H9 (cell line): ENCODE data around the gene SLAIN1. TPM values are rescaled to one million over a fixed set of nuclear protein-coding genes. Genes with fewer than 3 reads are reported as not detected.

Experiments used
- DNase-seq: peaks from one replicate; pipeline ENCODE4 v3.0.0-alpha.2; 2017
- H2AFZ ChIP-seq: one replicate; pipeline ENCODE4 v1.6.1; 2013; ENCODE audit warnings: mild to moderate bottlenecking, low read length, control low read depth, moderate library complexity
- H2AK5ac ChIP-seq: 2 replicates; pipeline ENCODE4 v1.6.1; 2013; ENCODE audit warnings: low read length, control low read depth, mixed read lengths; ENCODE audit not compliant: insufficient read length
- H2BK120ac ChIP-seq: one replicate; pipeline ENCODE4 v1.6.1; 2013; ENCODE audit warnings: low read depth, mild to moderate bottlenecking, low read length, control low read depth, inconsistent platforms; ENCODE audit not compliant: poor library complexity, severe bottlenecking
- H2BK12ac ChIP-seq: 2 replicates; pipeline ENCODE4 v1.6.1; 2013; ENCODE audit warnings: low read length, control low read depth, mixed read lengths, low read depth; ENCODE audit not compliant: insufficient read length
- H2BK15ac ChIP-seq: 2 replicates; pipeline ENCODE4 v1.6.1; 2013; ENCODE audit warnings: low read depth, low read length, control low read depth
- H2BK20ac ChIP-seq: one replicate; pipeline ENCODE4 v1.6.1; 2013; ENCODE audit warnings: low read depth, mild to moderate bottlenecking, low read length, control low read depth, inconsistent platforms; ENCODE audit not compliant: poor library complexity, severe bottlenecking
- H2BK5ac ChIP-seq: 2 replicates; pipeline ENCODE4 v1.6.1; 2013; ENCODE audit warnings: low read length, control low read depth, mixed read lengths; ENCODE audit not compliant: insufficient read length
- H3K14ac ChIP-seq: 2 replicates; pipeline ENCODE4 v1.6.1; 2013; ENCODE audit warnings: low read length, control low read depth; ENCODE audit not compliant: insufficient read depth
- H3K18ac ChIP-seq: 2 replicates; pipeline ENCODE4 v1.6.1; 2013; ENCODE audit warnings: low read depth, mild to moderate bottlenecking, mixed read lengths, low read length, control low read depth; ENCODE audit not compliant: insufficient read length
- H3K23ac ChIP-seq: 2 replicates; pipeline ENCODE4 v1.6.1; 2013; ENCODE audit warnings: low read length, control low read depth, mixed read lengths, low read depth; ENCODE audit not compliant: insufficient read length
- H3K23me2 ChIP-seq: 2 replicates; pipeline ENCODE4 v1.6.1; 2013; ENCODE audit warnings: low read depth, mild to moderate bottlenecking, mixed read lengths, low read length, control low read depth; ENCODE audit not compliant: insufficient read length, poor library complexity, severe bottlenecking
- H3K27ac ChIP-seq: 2 replicates; pipeline ENCODE4 v1.5.1; 2013; ENCODE audit warnings: low read length, control low read depth, mixed read lengths, low read depth; ENCODE audit not compliant: insufficient read length
- H3K27me3 ChIP-seq: 2 replicates; pipeline ENCODE4 v1.6.1; 2013; ENCODE audit warnings: low read length, control low read depth, inconsistent platforms; ENCODE audit not compliant: insufficient read depth
- H3K4ac ChIP-seq: 2 replicates; pipeline ENCODE4 v1.6.1; 2013; ENCODE audit warnings: low read depth, mild to moderate bottlenecking, control low read depth, inconsistent platforms, low read length, moderate library complexity
- H3K4me1 ChIP-seq: 2 replicates; pipeline ENCODE4 v1.6.1; 2013; ENCODE audit warnings: low read length, control low read depth, inconsistent platforms; ENCODE audit not compliant: insufficient read depth
- H3K4me2 ChIP-seq: 2 replicates; pipeline ENCODE4 v1.6.1; 2013; ENCODE audit warnings: low read length, control low read depth, mixed read lengths; ENCODE audit not compliant: insufficient read length, insufficient read depth
- H3K56ac ChIP-seq: 2 replicates; pipeline ENCODE4 v1.6.1; 2013; ENCODE audit warnings: low read depth, mild to moderate bottlenecking, mixed read lengths, low read length, control low read depth; ENCODE audit not compliant: insufficient read length
- H3K79me1 ChIP-seq: 2 replicates; pipeline ENCODE4 v1.6.1; 2013; ENCODE audit warnings: low read depth, mild to moderate bottlenecking, moderate library complexity, low read length, control low read depth, inconsistent platforms; ENCODE audit not compliant: insufficient read depth, poor library complexity, severe bottlenecking
- H3K79me2 ChIP-seq: 2 replicates; pipeline ENCODE4 v1.6.1; 2013; ENCODE audit warnings: low read length, control low read depth, inconsistent platforms; ENCODE audit not compliant: insufficient read depth
- H3K9ac ChIP-seq: 2 replicates; pipeline ENCODE4 v1.6.1; 2013; ENCODE audit warnings: low read length, control low read depth, mixed read lengths; ENCODE audit not compliant: insufficient read length; ENCODE audit errors: extremely low read depth
- H3K9me3 ChIP-seq: one replicate; pipeline ENCODE4 v1.6.1; 2013; ENCODE audit warnings: low read depth, low read length, inconsistent platforms; ENCODE audit not compliant: control insufficient read depth
- H3T11ph ChIP-seq: one replicate; pipeline ENCODE4 v1.6.1; 2013; ENCODE audit warnings: mild to moderate bottlenecking, low read length, control low read depth, inconsistent platforms
- H4K20me1 ChIP-seq: one replicate; pipeline ENCODE4 v1.6.1; 2013; ENCODE audit not compliant: control insufficient read depth, insufficient read length, insufficient read depth
- H4K5ac ChIP-seq: 2 replicates; pipeline ENCODE4 v1.6.1; 2013; ENCODE audit warnings: low read depth, mild to moderate bottlenecking, mixed read lengths, low read length, control low read depth; ENCODE audit not compliant: insufficient read length
- H4K8ac ChIP-seq: replicated peaks from 2 replicates; pipeline ENCODE4 v1.6.1; 2013; ENCODE audit warnings: low read length, control low read depth, mixed read lengths, low read depth; ENCODE audit not compliant: insufficient read length
- H4K91ac ChIP-seq: 2 replicates; pipeline ENCODE4 v1.6.1; 2013; ENCODE audit warnings: low read depth, mild to moderate bottlenecking, moderate library complexity, mixed read lengths, low read length, control low read depth; ENCODE audit not compliant: insufficient read length
- H3K27ac Mint-ChIP-seq, 3 experiments: 2 replicates in 2 of 3; 3 replicates in 1 of 3; pipeline ENCODE4 v1.8.0; 2020 to 2021; ENCODE audit warnings: mixed read lengths in 3 of 3, mild to moderate bottlenecking in 1 of 3, moderate library complexity in 1 of 3
- H3K27me3 Mint-ChIP-seq: 2 replicates; pipeline ENCODE4 v1.8.0; 2021; ENCODE audit warnings: low read depth, mild to moderate bottlenecking, moderate library complexity, mixed read lengths
- H3K36me3 Mint-ChIP-seq, 3 experiments: 2 replicates in 2 of 3; 3 replicates in 1 of 3; pipeline ENCODE4 v1.8.0; 2020 to 2021; ENCODE audit warnings: low read depth in 3 of 3, mixed read lengths in 3 of 3; ENCODE audit not compliant: insufficient read depth in 1 of 3
- H3K4me1 Mint-ChIP-seq, 2 experiments: 2 replicates each; pipeline ENCODE4 v1.8.0; 2020; ENCODE audit warnings: mixed read lengths in 2 of 2
- H3K4me3 Mint-ChIP-seq, 2 experiments: 2 replicates in 1 of 2; 3 replicates in 1 of 2; pipeline ENCODE4 v1.8.0; 2020 to 2021; ENCODE audit warnings: mild to moderate bottlenecking in 2 of 2, mixed read lengths in 2 of 2, moderate library complexity in 1 of 2
- H3K9me3 Mint-ChIP-seq, 2 experiments: 2 replicates in 1 of 2; 3 replicates in 1 of 2; pipeline ENCODE4 v1.8.0; 2020; ENCODE audit warnings: mild to moderate bottlenecking in 2 of 2, mixed read lengths in 2 of 2, moderate library complexity in 1 of 2
- CTCF ChIP-seq: fragments of 200-600 bp; sonication (generic); conservative IDR thresholded peaks from 3 replicates; pipeline ENCODE4 v1.8.0; 2021; ENCODE audit warnings: antibody characterized with exemption, mild to moderate bottlenecking
- WGBS: extraction: QIAGEN DNeasy Blood & Tissue Kit; methylation state at CpG from one replicate; pipeline ENCODE4 v1.1.7; 2013; ENCODE audit warnings: missing lambda C conversion rate, low lambda C conversion rate, mixed read lengths; ENCODE audit not compliant: insufficient read length; ENCODE audit errors: extremely low coverage; 5-methylcytosine and 5-hydroxymethylcytosine counted together
- total RNA-seq: library from RNA; stranded (reverse); gene quantifications from 2 replicates; pipeline ENCODE4 v1.2.1, GENCODE V29; 2021

SLAIN1 gene
- total RNA-seq, 1 experiment from 2014 or later: 23.2 TPM

- H3K9me3 Mint-ChIP-seq: peaks cover 8 to 11% of the 10 kb centered on the region in 2 experiments; a peak in 3 of 5 replicates
- no peaks in the 10 kb centered on the region for H3K27me3 ChIP-seq
- H3K79me1 ChIP-seq: no peaks in the 10 kb centered on the region
- H2BK5ac ChIP-seq: no peak overlapping the region
- no peak overlapping the region for H3K18ac ChIP-seq
- H2AK5ac ChIP-seq: no peak overlapping the region
- H3K79me2 ChIP-seq: no peaks in the 10 kb centered on the region
- no peaks in the 10 kb centered on the region for H3K23me2 ChIP-seq
- no peaks in the 10 kb centered on the region for H4K20me1 ChIP-seq
- no peak overlapping the region for H2BK20ac ChIP-seq
- H3K27ac Mint-ChIP-seq: no peak overlapping the region
- H3K4me3 Mint-ChIP-seq: no peak overlapping the region
- TF ChIP-seq CTCF: no peak
- no peak overlapping the region for H3K4ac ChIP-seq
- no peaks in the 10 kb centered on the region for H3K4me1 ChIP-seq
- H2BK120ac ChIP-seq: no peak overlapping the region
- H3K4me2 ChIP-seq: no peak overlapping the region
- no peak overlapping the region for H4K8ac ChIP-seq
- no peak overlapping the region for H3K9ac ChIP-seq
- no peak overlapping the region for H2AFZ ChIP-seq
- H2BK15ac ChIP-seq: no peak overlapping the region
- H3K4me1 Mint-ChIP-seq: peaks cover 0 to 2% of the 10 kb centered on the region in 2 experiments; a peak in 1 of 4 replicates
- no peak overlapping the region for H3K56ac ChIP-seq
- H3K23ac ChIP-seq: no peak overlapping the region
- H3K27ac ChIP-seq: no peak overlapping the region
- no peaks in the 10 kb centered on the region for H3K27me3 Mint-ChIP-seq
- H4K5ac ChIP-seq: no peak overlapping the region
- no peak overlapping the region for H4K91ac ChIP-seq
- no peaks in the 10 kb centered on the region for H3K9me3 ChIP-seq
- no peak for DNase-seq
- WGBS: no CpG with 5 or more reads among the region's 5 CpGs
- H3K14ac ChIP-seq: no peak overlapping the region
- H3K36me3 Mint-ChIP-seq: peaks cover 51 to 58% (median 55%) of the 10 kb centered on the region in 3 experiments
- H3T11ph ChIP-seq: no peak overlapping the region
- no peak overlapping the region for H2BK12ac ChIP-seq
Observed at GRCh38 chr13:77767413-77767812, 69.9 kb downstream of the SLAIN1 start.
